HEK293 (cell line): ENCODE data around the gene PIP4K2A.

Experiments used
- CTCF ChIA-PET: fragments of 350-600 bp; formaldehyde crosslinking; extraction: SDS; loops from one replicate; lab custom pipeline; 2021; ENCODE audit warnings: antibody characterized with exemption; lab: Yijun Ruan, JAX
- POLR2A ChIA-PET: fragments of 300-600 bp; formaldehyde crosslinking; extraction: SDS; loops from one replicate; lab custom pipeline; 2020; ENCODE audit warnings: antibody characterized with exemption, inconsistent platforms; lab: Yijun Ruan, JAX
- H3K27ac ChIP-seq: fragments of 200-500 bp; sonication (Bioruptor generic); 2 replicates; pipeline ENCODE4 v1.5.1; 2014; ENCODE audit warnings: low read depth, low read length, control low read depth, inconsistent platforms; ENCODE audit errors: extremely low read depth
- H3K36me3 ChIP-seq, 2 experiments: fragments of 200-500 bp in 1 of 2; sonication (Bioruptor generic) in 1 of 2; 1 replicate in 1 of 2; 2 replicates in 1 of 2; pipeline ENCODE4 v1.5.1; 2014 to 2017; ENCODE audit warnings: inconsistent platforms in 2 of 2, low read length in 2 of 2; ENCODE audit not compliant: control insufficient read depth in 2 of 2, insufficient read depth in 1 of 2
- H3K4me1 ChIP-seq: fragments of 200-500 bp; sonication (Bioruptor generic); 2 replicates; pipeline ENCODE4 v1.5.1; 2014; ENCODE audit warnings: mild to moderate bottlenecking, low read length, inconsistent platforms; ENCODE audit not compliant: control insufficient read depth, insufficient read depth
- H3K4me3 ChIP-seq: 2 replicates; pipeline ENCODE4 v1.5.1; 2011; ENCODE audit warnings: low read depth, mild to moderate bottlenecking, control low read depth, low read length, moderate library complexity
- H3K9me3 ChIP-seq: fragments of 200-500 bp; sonication (Bioruptor generic); 2 replicates; pipeline ENCODE4 v1.5.1; 2014; ENCODE audit warnings: low read depth, low read length, inconsistent platforms; ENCODE audit not compliant: control insufficient read depth, insufficient read depth
- BCL11A ChIP-seq: fragments of 450-650 bp; formaldehyde crosslinking; IDR thresholded peaks from 2 replicates; pipeline ENCODE4 v1.5.1; 2016; ENCODE audit warnings: low read depth, missing biosample characterization, missing genetic modification characterization
- CTCF ChIP-seq: fragments of 450-650 bp; formaldehyde crosslinking; IDR thresholded peaks from 2 replicates; pipeline ENCODE4 v1.5.1; 2016; ENCODE audit warnings: missing biosample characterization, missing genetic modification characterization
- KLF17 ChIP-seq: fragments of 450-650 bp; formaldehyde crosslinking; IDR thresholded peaks from 2 replicates; pipeline ENCODE4 v1.5.1; 2016; ENCODE audit warnings: missing biosample characterization, missing genetic modification characterization
- MZF1 ChIP-seq: fragments of 450-650 bp; formaldehyde crosslinking; IDR thresholded peaks from 2 replicates; pipeline ENCODE4 v1.5.1; 2017; ENCODE audit warnings: missing biosample characterization, missing genetic modification characterization, borderline replicate concordance
- OSR2 ChIP-seq: fragments of 450-650 bp; formaldehyde crosslinking; IDR thresholded peaks from 2 replicates; pipeline ENCODE4 v1.5.1; 2016; ENCODE audit warnings: missing biosample characterization, missing genetic modification characterization
- SP7 ChIP-seq: fragments of 450-650 bp; formaldehyde crosslinking; IDR thresholded peaks from 2 replicates; pipeline ENCODE4 v1.5.1; 2016; ENCODE audit warnings: missing biosample characterization, missing genetic modification characterization
- YY2 ChIP-seq: fragments of 450-650 bp; formaldehyde crosslinking; IDR thresholded peaks from 2 replicates; pipeline ENCODE4 v1.5.1; 2016; ENCODE audit warnings: missing biosample characterization, missing genetic modification characterization
- ZBTB1 ChIP-seq: fragments of 450-650 bp; formaldehyde crosslinking; IDR thresholded peaks from 2 replicates; pipeline ENCODE4 v1.5.1; 2016; ENCODE audit warnings: missing biosample characterization, missing genetic modification characterization
- ZBTB20 ChIP-seq: fragments of 450-650 bp; formaldehyde crosslinking; IDR thresholded peaks from 2 replicates; pipeline ENCODE4 v1.5.1; 2016; ENCODE audit warnings: missing biosample characterization, missing genetic modification characterization
- ZFHX2 ChIP-seq: fragments of 450-650 bp; formaldehyde crosslinking; conservative IDR thresholded peaks from 2 replicates; pipeline ENCODE4 v1.5.1; 2016; ENCODE audit warnings: missing biosample characterization, missing genetic modification characterization
- ZFP3 ChIP-seq: fragments of 450-650 bp; formaldehyde crosslinking; IDR thresholded peaks from 2 replicates; pipeline ENCODE4 v1.5.1; 2016; ENCODE audit warnings: low read depth, missing biosample characterization, missing genetic modification characterization
- ZFP69B ChIP-seq: fragments of 450-650 bp; formaldehyde crosslinking; IDR thresholded peaks from 2 replicates; pipeline ENCODE4 v1.5.1; 2016; ENCODE audit warnings: missing biosample characterization, missing genetic modification characterization
- ZIC2 ChIP-seq: fragments of 450-650 bp; formaldehyde crosslinking; IDR thresholded peaks from 2 replicates; pipeline ENCODE4 v1.5.1; 2016; ENCODE audit warnings: missing biosample characterization, missing genetic modification characterization
- ZNF10 ChIP-seq: fragments of 450-650 bp; formaldehyde crosslinking; IDR thresholded peaks from 2 replicates; pipeline ENCODE4 v1.5.1; 2017; ENCODE audit warnings: missing biosample characterization, missing genetic modification characterization
- ZNF114 ChIP-seq: fragments of 450-650 bp; formaldehyde crosslinking; IDR thresholded peaks from 2 replicates; pipeline ENCODE4 v1.5.0; 2017; ENCODE audit warnings: missing biosample characterization, missing genetic modification characterization
- ZNF146 ChIP-seq: fragments of 450-650 bp; formaldehyde crosslinking; IDR thresholded peaks from 2 replicates; pipeline ENCODE4 v1.5.1; 2016; ENCODE audit warnings: missing biosample characterization, missing genetic modification characterization
- ZNF18 ChIP-seq: fragments of 450-650 bp; formaldehyde crosslinking; IDR thresholded peaks from 2 replicates; pipeline ENCODE4 v1.5.1; 2016; ENCODE audit warnings: missing biosample characterization, missing genetic modification characterization
- ZNF19 ChIP-seq: fragments of 450-650 bp; formaldehyde crosslinking; IDR thresholded peaks from 2 replicates; pipeline ENCODE4; 2016; ENCODE audit warnings: missing biosample characterization, missing genetic modification characterization, low read depth
- ZNF23 ChIP-seq: fragments of 450-650 bp; formaldehyde crosslinking; IDR thresholded peaks from 2 replicates; pipeline ENCODE4 v1.5.1; 2016; ENCODE audit warnings: missing biosample characterization, missing genetic modification characterization, borderline replicate concordance
- ZNF292 ChIP-seq: fragments of 450-650 bp; formaldehyde crosslinking; IDR thresholded peaks from 2 replicates; pipeline ENCODE4 v1.5.1; 2016; ENCODE audit warnings: low read depth, missing biosample characterization, missing genetic modification characterization, borderline replicate concordance
- ZNF37A ChIP-seq: fragments of 450-650 bp; IDR thresholded peaks from 2 replicates; pipeline ENCODE4 v1.5.1; 2018; ENCODE audit warnings: missing biosample characterization, missing genetic modification characterization
- ZNF473 ChIP-seq: fragments of 450-650 bp; formaldehyde crosslinking; IDR thresholded peaks from 2 replicates; pipeline ENCODE4 v1.5.1; 2017; ENCODE audit warnings: missing biosample characterization, missing genetic modification characterization
- ZNF48 ChIP-seq: fragments of 450-650 bp; formaldehyde crosslinking; IDR thresholded peaks from 2 replicates; pipeline ENCODE4 v1.5.1; 2016; ENCODE audit warnings: missing biosample characterization, missing genetic modification characterization
- ZNF600 ChIP-seq: fragments of 450-650 bp; formaldehyde crosslinking; IDR thresholded peaks from 2 replicates; pipeline ENCODE4 v1.5.1; 2016; ENCODE audit warnings: missing biosample characterization, missing genetic modification characterization
- ZNF610 ChIP-seq: fragments of 450-650 bp; formaldehyde crosslinking; IDR thresholded peaks from 2 replicates; pipeline ENCODE4 v1.5.1; 2016; ENCODE audit warnings: missing biosample characterization, missing genetic modification characterization, borderline replicate concordance
- ZNF791 ChIP-seq: fragments of 450-650 bp; formaldehyde crosslinking; IDR thresholded peaks from 2 replicates; pipeline ENCODE4 v1.5.1; 2016; ENCODE audit warnings: missing biosample characterization, missing genetic modification characterization
- ZNF837 ChIP-seq: fragments of 450-650 bp; formaldehyde crosslinking; IDR thresholded peaks from 2 replicates; pipeline ENCODE4 v1.5.1; 2016; ENCODE audit warnings: missing biosample characterization, missing genetic modification characterization
- ZSCAN16 ChIP-seq: fragments of 450-650 bp; formaldehyde crosslinking; IDR thresholded peaks from 2 replicates; pipeline ENCODE4 v1.5.1; 2016; ENCODE audit warnings: missing biosample characterization, missing genetic modification characterization
- TF ChIP-seq, protein P1 (sequence below): fragments of 450-650 bp; formaldehyde crosslinking; IDR thresholded peaks from 2 replicates; pipeline ENCODE4 v1.5.1; 2016; ENCODE audit warnings: missing biosample characterization, missing genetic modification characterization
- TF ChIP-seq, protein P2 (sequence below): fragments of 450-650 bp; formaldehyde crosslinking; IDR thresholded peaks from 2 replicates; pipeline ENCODE4 v1.5.1; 2016; ENCODE audit warnings: missing biosample characterization, missing genetic modification characterization

Gene PIP4K2A

GRCh38 chr10:22599048-22599561 is 115.3 kb downstream of the PIP4K2A start (continued):
- TF ChIP-seq ZSCAN16 (no peak), ZIC2 (tag by site-specific recombination) (no peak), OSR2 (peak; percentile 59), BCL11A (tag by site-specific recombination) (peak; percentile 79; the same call in 1 of the 2 replicates), ZNF19 (tag by site-specific recombination) (no peak), ZFP69B (tag by site-specific recombination) (0 out of 2 replicates have a peak, but pooled peaks have one; percentile 31), ZNF791 (tag by site-specific recombination) (no peak), ZFHX2 (tag by site-specific recombination) (no peak), ZNF48 (tag by site-specific recombination) (no peak), ZNF837 (no peak), SP7 (peak; percentile 83), MZF1 (no peak), ZNF292 (tag by site-specific recombination) (no peak), ZNF10 (tag by site-specific recombination) (no peak), ZNF146 (tag by site-specific recombination) (no peak), ZNF473 (tag by site-specific recombination) (no peak), ZNF18 (tag by site-specific recombination) (no peak), CTCF (tag by site-specific recombination) (no peak), ZNF23 (no peak)
- TF ChIP-seq, protein P1, sequence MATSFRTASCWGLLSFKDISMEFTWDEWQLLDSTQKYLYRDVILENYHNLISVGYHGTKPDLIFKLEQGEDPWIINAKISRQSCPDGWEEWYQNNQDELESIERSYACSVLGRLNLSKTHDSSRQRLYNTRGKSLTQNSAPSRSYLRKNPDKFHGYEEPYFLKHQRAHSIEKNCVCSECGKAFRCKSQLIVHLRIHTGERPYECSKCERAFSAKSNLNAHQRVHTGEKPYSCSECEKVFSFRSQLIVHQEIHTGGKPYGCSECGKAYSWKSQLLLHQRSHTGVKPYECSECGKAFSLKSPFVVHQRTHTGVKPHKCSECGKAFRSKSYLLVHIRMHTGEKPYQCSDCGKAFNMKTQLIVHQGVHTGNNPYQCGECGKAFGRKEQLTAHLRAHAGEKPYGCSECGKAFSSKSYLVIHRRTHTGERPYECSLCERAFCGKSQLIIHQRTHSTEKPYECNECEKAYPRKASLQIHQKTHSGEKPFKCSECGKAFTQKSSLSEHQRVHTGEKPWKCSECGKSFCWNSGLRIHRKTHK: no peak
- TF ChIP-seq, protein P2, sequence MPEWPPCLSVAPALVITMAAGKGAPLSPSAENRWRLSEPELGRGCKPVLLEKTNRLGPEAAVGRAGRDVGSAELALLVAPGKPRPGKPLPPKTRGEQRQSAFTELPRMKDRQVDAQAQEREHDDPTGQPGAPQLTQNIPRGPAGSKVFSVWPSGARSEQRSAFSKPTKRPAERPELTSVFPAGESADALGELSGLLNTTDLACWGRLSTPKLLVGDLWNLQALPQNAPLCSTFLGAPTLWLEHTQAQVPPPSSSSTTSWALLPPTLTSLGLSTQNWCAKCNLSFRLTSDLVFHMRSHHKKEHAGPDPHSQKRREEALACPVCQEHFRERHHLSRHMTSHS (tag by site-specific recombination): no peak
- TF ChIP-seq, all 188 proteins: peak for 40

DNA sequence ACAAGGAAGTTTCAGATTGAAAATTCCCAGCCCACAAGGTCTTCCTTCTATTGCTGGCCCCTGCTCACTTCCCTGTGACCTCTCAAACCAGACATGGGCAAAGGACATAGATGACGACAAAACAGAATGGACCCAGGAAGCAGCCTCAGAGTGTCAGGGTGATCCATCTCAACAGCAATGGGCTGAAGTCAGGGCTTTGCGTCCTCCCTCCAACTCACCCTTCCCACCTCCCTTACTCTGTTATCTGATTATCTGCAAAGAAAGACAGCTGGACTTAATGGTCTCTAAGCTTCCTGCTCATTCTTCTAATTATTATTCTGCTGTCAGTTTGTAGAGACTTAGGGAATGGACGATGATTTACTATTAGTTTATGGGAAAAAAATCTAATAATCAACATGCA is 115.9 kb downstream of the PIP4K2A start:
- POLR2A ChIA-PET: no interaction called here

More for the DNA sequence above, 115.9 kb downstream of the PIP4K2A start:
- CTCF ChIA-PET: no interaction called here
- TF ChIP-seq YY2: no peak
- TF ChIP-seq ZBTB20 (tag by site-specific recombination): no peak
- no peak for TF ChIP-seq ZNF37A (tag by site-specific recombination)
- TF ChIP-seq ZBTB1 (tag by site-specific recombination): no peak
- no peak for TF ChIP-seq KLF17
- no peak for TF ChIP-seq ZNF114 (tag by site-specific recombination)
- TF ChIP-seq ZNF610 (tag by site-specific recombination): no peak
- no peak for TF ChIP-seq ZFP3 (tag by site-specific recombination)
- TF ChIP-seq ZNF600 (tag by site-specific recombination): no peak
- no peaks in the 10 kb centered on the region for H3K9me3 ChIP-seq
- H3K4me1 ChIP-seq: peaks cover 25% of the 10 kb centered on the region
- 0 out of 2 replicates have a peak overlapping the region, but pooled peaks have one; percentile 10 for H3K27ac ChIP-seq
- H3K36me3 ChIP-seq: no peaks in the 10 kb centered on the region
- H3K4me3 ChIP-seq: no peak overlapping the region
